ENCODE measurements around the gene KCNE4. TPM values are rescaled to one million over a fixed set of nuclear protein-coding genes. Genes with fewer than 3 reads are reported as not detected.

Gene KCNE4
- total and polyA plus RNA-seq, 2 donors: 0.71 to 2.1 TPM

Other genes with a start within 250 kb of the KCNE4 start
- gene ACSL3, start 191.2 kb upstream of the KCNE4 start, total RNA-seq: 40.7 TPM
- gene ACSL3, start 191.2 kb upstream of the KCNE4 start, polyA plus RNA-seq: 32.9 TPM